ENCODE results near the gene ABCG1. TPM values are rescaled to one million over a fixed set of nuclear protein-coding genes. Genes with fewer than 3 reads are reported as not detected.

The ABCG1 gene
- total and polyA plus RNA-seq, 2 donors (not counting 3 experiments of a cell fraction or from before 2014, with no cell fraction given), result 6.7 to 19.6 TPM

GRCh38 chr21:42195378-42196031 is 23.4 kb upstream of the ABCG1 start:
- DNase-seq (ENCODE audit: low read depth, low spot score) (no peak), FAIRE-seq (no peak)
- Histone ChIP-seq H3K9me1 (replicated peaks; ENCODE audit: control insufficient read depth, extremely low read depth, insufficient read depth, low read length) (no peaks in the 10 kb centered on the region), H3K36me3 (ENCODE audit: control insufficient read depth in 2 of 2, extremely low read depth in 1 of 2, insufficient read depth in 2 of 2, low read length in 2 of 2) (no peaks in the 10 kb centered on the region), H3K27ac (ENCODE audit: insufficient read depth, low read depth, low read length) (no peak overlapping the region), H3K4me1 (ENCODE audit: control insufficient read depth, extremely low read depth, insufficient read depth, low read length) (peaks cover 26% of the 10 kb centered on the region), H2AFZ (ENCODE audit: low read depth, low read length) (no peak overlapping the region), H3K9ac (replicated peaks; ENCODE audit: extremely low read depth, insufficient read depth, low read length) (no peak overlapping the region), H3K9me3 (replicated peaks; ENCODE audit: control insufficient read depth, insufficient read depth, low read length) (no peaks in the 10 kb centered on the region), H3K79me2 (ENCODE audit: control insufficient read depth, insufficient read depth, low read length) (no peaks in the 10 kb centered on the region), H3K27me3 (ENCODE audit: control insufficient read depth in 2 of 2, insufficient read depth in 2 of 2, low read length in 2 of 2) (peaks cover 0 to 5% of the 10 kb centered on the region in 2 experiments), H3K4me2 (ENCODE audit: insufficient read depth, low read length) (no peak overlapping the region), H4K20me1 (replicated peaks; ENCODE audit: control insufficient read depth, extremely low read depth, insufficient read depth, low read length) (no peaks in the 10 kb centered on the region), H3K4me3 (replicated peaks in 1 of 3; ENCODE audit: insufficient read depth in 1 of 3, low read depth in 1 of 3, low read length in 3 of 3) (no peak overlapping the region)
- intact Hi-C loops (cut with micrococcal nuclease), result loop anchor here (5.0 kb wide), 1 partner anchor 33 kb away; no protein-coding TSS in a partner anchor
- TF ChIP-seq GATA2 (IDR thresholded peaks at IDR 0.05; ENCODE audit: insufficient read depth, insufficient read length, low read depth, low read length), result no peak
- TF ChIP-seq MYC (IDR thresholded peaks at IDR 0.05; ENCODE audit: low read depth, low read length), result no peak
- no peak for TF ChIP-seq POLR2AphosphoS5 (IDR thresholded peaks at IDR 0.05; ENCODE audit: insufficient read depth, low read depth, low read length)
- TF ChIP-seq POLR2A (IDR thresholded peaks at IDR 0.05; ENCODE audit: low read depth, low read length), result no peak
- TF ChIP-seq, protein P1, sequence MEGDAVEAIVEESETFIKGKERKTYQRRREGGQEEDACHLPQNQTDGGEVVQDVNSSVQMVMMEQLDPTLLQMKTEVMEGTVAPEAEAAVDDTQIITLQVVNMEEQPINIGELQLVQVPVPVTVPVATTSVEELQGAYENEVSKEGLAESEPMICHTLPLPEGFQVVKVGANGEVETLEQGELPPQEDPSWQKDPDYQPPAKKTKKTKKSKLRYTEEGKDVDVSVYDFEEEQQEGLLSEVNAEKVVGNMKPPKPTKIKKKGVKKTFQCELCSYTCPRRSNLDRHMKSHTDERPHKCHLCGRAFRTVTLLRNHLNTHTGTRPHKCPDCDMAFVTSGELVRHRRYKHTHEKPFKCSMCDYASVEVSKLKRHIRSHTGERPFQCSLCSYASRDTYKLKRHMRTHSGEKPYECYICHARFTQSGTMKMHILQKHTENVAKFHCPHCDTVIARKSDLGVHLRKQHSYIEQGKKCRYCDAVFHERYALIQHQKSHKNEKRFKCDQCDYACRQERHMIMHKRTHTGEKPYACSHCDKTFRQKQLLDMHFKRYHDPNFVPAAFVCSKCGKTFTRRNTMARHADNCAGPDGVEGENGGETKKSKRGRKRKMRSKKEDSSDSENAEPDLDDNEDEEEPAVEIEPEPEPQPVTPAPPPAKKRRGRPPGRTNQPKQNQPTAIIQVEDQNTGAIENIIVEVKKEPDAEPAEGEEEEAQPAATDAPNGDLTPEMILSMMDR (IDR thresholded peaks at IDR 0.05; ENCODE audit: extremely low read depth in 1 of 2, insufficient read depth in 1 of 2, low read depth in 1 of 2, low read length in 2 of 2), result no peak
- no peak for TF ChIP-seq FOS (IDR thresholded peaks at IDR 0.05; ENCODE audit: borderline replicate concordance, insufficient read depth, low read length)
- no peak for TF ChIP-seq JUN (IDR thresholded peaks at IDR 0.05; ENCODE audit: borderline replicate concordance, insufficient read depth, insufficient read length, low read depth)
- no peak for TF ChIP-seq EZH2 (IDR thresholded peaks at IDR 0.05; ENCODE audit: borderline replicate concordance, low read depth, low read length, severe bottlenecking)
- TF ChIP-seq MAX (IDR thresholded peaks at IDR 0.05; ENCODE audit: insufficient read depth, insufficient read length), result no peak
- no TSS peak for BruUV-seq (replicated peaks)
- ChIA-PET CTCF (no interaction called here), POLR2A (no interaction called here)
- dilution Hi-C loops (cut with MboI; ENCODE audit: extremely low pct_ligation_motif_present, low sequenced_read_pairs), result no loop called here

Measured in endothelial cell of umbilical vein (primary cell).